HL-60 (cell line): ENCODE results near the gene AKR1D1.

Experiments
- POLR2AphosphoS5 ChIP-seq: IDR thresholded peaks from 2 replicates; pipeline ENCODE4 v1.6.1; 2012; ENCODE audit warnings: low read depth
- REST ChIP-seq: IDR thresholded peaks from 2 replicates; pipeline ENCODE4 v1.6.1; 2012; ENCODE audit warnings: low read depth; ENCODE audit not compliant: insufficient replicate concordance
- TF ChIP-seq, protein P1 (sequence below): IDR thresholded peaks from one replicate; pipeline ENCODE4 v1.5.1; 2011; ENCODE audit warnings: low read length, control low read depth, inconsistent platforms; ENCODE audit not compliant: insufficient read depth

- TF ChIP-seq, protein P1, sequence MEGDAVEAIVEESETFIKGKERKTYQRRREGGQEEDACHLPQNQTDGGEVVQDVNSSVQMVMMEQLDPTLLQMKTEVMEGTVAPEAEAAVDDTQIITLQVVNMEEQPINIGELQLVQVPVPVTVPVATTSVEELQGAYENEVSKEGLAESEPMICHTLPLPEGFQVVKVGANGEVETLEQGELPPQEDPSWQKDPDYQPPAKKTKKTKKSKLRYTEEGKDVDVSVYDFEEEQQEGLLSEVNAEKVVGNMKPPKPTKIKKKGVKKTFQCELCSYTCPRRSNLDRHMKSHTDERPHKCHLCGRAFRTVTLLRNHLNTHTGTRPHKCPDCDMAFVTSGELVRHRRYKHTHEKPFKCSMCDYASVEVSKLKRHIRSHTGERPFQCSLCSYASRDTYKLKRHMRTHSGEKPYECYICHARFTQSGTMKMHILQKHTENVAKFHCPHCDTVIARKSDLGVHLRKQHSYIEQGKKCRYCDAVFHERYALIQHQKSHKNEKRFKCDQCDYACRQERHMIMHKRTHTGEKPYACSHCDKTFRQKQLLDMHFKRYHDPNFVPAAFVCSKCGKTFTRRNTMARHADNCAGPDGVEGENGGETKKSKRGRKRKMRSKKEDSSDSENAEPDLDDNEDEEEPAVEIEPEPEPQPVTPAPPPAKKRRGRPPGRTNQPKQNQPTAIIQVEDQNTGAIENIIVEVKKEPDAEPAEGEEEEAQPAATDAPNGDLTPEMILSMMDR = no peak
- TF ChIP-seq REST = no peak
- no peak for TF ChIP-seq POLR2AphosphoS5
Observed at GRCh38 chr7:138092486-138093028, 16.3 kb downstream of the AKR1D1 start.
